CD14-positive monocyte (primary cell): ENCODE data around the gene STAMBPL1. TPM values are rescaled to one million over a fixed set of nuclear protein-coding genes. Genes with fewer than 3 reads are reported as not detected.

Source experiments
- DNase-seq, 3 donors: peaks; one replicate each; pipeline ENCODE4 v3.0.0-alpha.2; 2011 to 2022
- H2AFZ ChIP-seq: 2 replicates; pipeline ENCODE4 v1.6.0; 2012; ENCODE audit warnings: mild to moderate bottlenecking, low read depth, low read length, inconsistent platforms; ENCODE audit not compliant: insufficient read depth, poor library complexity, severe bottlenecking
- H3K27ac ChIP-seq, 2 donors: 1 replicate in 1 of 2; 2 replicates in 1 of 2; pipeline ENCODE4 v1.5.1; 2012 to 2013; ENCODE audit warnings: low read length in 2 of 2, control low read depth in 1 of 2, inconsistent platforms in 1 of 2, low read depth in 1 of 2, mild to moderate bottlenecking in 1 of 2
- H3K27me3 ChIP-seq, 2 donors: one replicate each; pipeline versions ENCODE4 v1.6.0 to v1.6.1; 2011 to 2013; ENCODE audit warnings: low read length in 2 of 2; ENCODE audit not compliant: control insufficient read depth in 2 of 2, insufficient read depth in 2 of 2
- H3K36me3 ChIP-seq, 2 donors: replicated peaks in 1 of 2; 1 replicate in 1 of 2; 2 replicates in 1 of 2; pipeline versions ENCODE4 v1.5.1 to v1.6.1; 2012 to 2013; ENCODE audit warnings: low read length in 2 of 2, control low read depth in 1 of 2, inconsistent platforms in 1 of 2, mild to moderate bottlenecking in 1 of 2; ENCODE audit not compliant: insufficient read depth in 2 of 2, control insufficient read depth in 1 of 2
- H3K4me1 ChIP-seq, 2 donors: 1 replicate in 1 of 2; 2 replicates in 1 of 2; pipeline versions ENCODE4 v1.5.1 to v1.6.1; 2012 to 2013; ENCODE audit warnings: low read length in 2 of 2, control low read depth in 1 of 2, inconsistent platforms in 1 of 2, mild to moderate bottlenecking in 1 of 2, moderate library complexity in 1 of 2; ENCODE audit not compliant: insufficient read depth in 2 of 2, control insufficient read depth in 1 of 2
- H3K4me2 ChIP-seq: replicated peaks from 2 replicates; pipeline ENCODE3; 2012; ENCODE audit warnings: low read length, moderate library complexity, mild to moderate bottlenecking; ENCODE audit not compliant: poor library complexity, severe bottlenecking; ENCODE audit errors: extremely low read depth
- H3K4me3 ChIP-seq, 3 experiments: fragments of 200-600 bp in 1 of 3; sonication (generic) in 1 of 3; replicated peaks in 1 of 3; 1 replicate in 2 of 3; 2 replicates in 1 of 3; pipeline ENCODE4 v1.5.1; 2011 to 2013; ENCODE audit warnings: low read length in 3 of 3, mild to moderate bottlenecking in 3 of 3, control low read depth in 2 of 3, low read depth in 2 of 3, inconsistent platforms in 1 of 3, moderate library complexity in 1 of 3
- H3K79me2 ChIP-seq: 2 replicates; pipeline ENCODE4 v1.6.0; 2012; ENCODE audit warnings: mild to moderate bottlenecking, control low read depth, inconsistent platforms, low read length, moderate library complexity; ENCODE audit not compliant: insufficient read depth
- H3K9ac ChIP-seq: 2 replicates; pipeline ENCODE4 v1.6.0; 2017; ENCODE audit warnings: low read length, mild to moderate bottlenecking; ENCODE audit not compliant: insufficient read depth, poor library complexity, severe bottlenecking
- H3K9me3 ChIP-seq, 2 donors: replicated peaks in 1 of 2; 1 replicate in 1 of 2; 2 replicates in 1 of 2; pipeline versions ENCODE4 v1.5.1 to v1.6.1; 2012 to 2013; ENCODE audit warnings: low read length in 2 of 2, control low read depth in 1 of 2; ENCODE audit not compliant: control insufficient read depth in 1 of 2, insufficient read depth in 1 of 2
- H4K20me1 ChIP-seq: 2 replicates; pipeline ENCODE4 v1.6.0; 2012; ENCODE audit warnings: mild to moderate bottlenecking, low read length, control low read depth, moderate library complexity; ENCODE audit not compliant: insufficient read depth
- H3K27ac Mint-ChIP-seq, 7 donors: one replicate each; pipeline ENCODE4 v1.8.0; 2020; ENCODE audit warnings: mild to moderate bottlenecking in 7 of 7, mixed read lengths in 7 of 7, moderate library complexity in 6 of 7, inconsistent platforms in 2 of 7
- H3K27me3 Mint-ChIP-seq, 3 donors: one replicate each; pipeline ENCODE4 v1.8.0; 2021 to 2022; ENCODE audit warnings: low read depth in 3 of 3, mild to moderate bottlenecking in 3 of 3, mixed read lengths in 3 of 3, moderate library complexity in 3 of 3, inconsistent platforms in 1 of 3
- H3K36me3 Mint-ChIP-seq, 2 donors: one replicate each; pipeline ENCODE4 v1.8.0; 2020; ENCODE audit warnings: mixed read lengths in 2 of 2, inconsistent platforms in 1 of 2, mild to moderate bottlenecking in 1 of 2
- H3K4me1 Mint-ChIP-seq: one replicate; pipeline ENCODE4 v1.8.0; 2020; ENCODE audit warnings: mild to moderate bottlenecking, mixed read lengths
- H3K4me3 Mint-ChIP-seq, 2 donors: one replicate each; pipeline ENCODE4 v1.8.0; 2020; ENCODE audit warnings: mild to moderate bottlenecking in 2 of 2, mixed read lengths in 2 of 2, moderate library complexity in 1 of 2
- H3K9me3 Mint-ChIP-seq, 7 donors: one replicate each; pipeline ENCODE4 v1.8.0; 2020 to 2022; ENCODE audit warnings: mixed read lengths in 7 of 7, mild to moderate bottlenecking in 6 of 7, moderate library complexity in 6 of 7, inconsistent platforms in 2 of 7
- CTCF ChIP-seq: fragments of 200-600 bp; IDR thresholded peaks from one replicate; pipeline ENCODE4 v1.8.0; 2022; ENCODE audit warnings: antibody characterized with exemption, mild to moderate bottlenecking
- WGBS: methylation state at CpG from one replicate; pipeline ENCODE4 v1.1.5; 2013; ENCODE audit warnings: missing lambda C conversion rate; ENCODE audit not compliant: insufficient coverage; 5-methylcytosine and 5-hydroxymethylcytosine counted together
- intact Hi-C, 2 donors: fragments of 100-400 bp; cut with micrococcal nuclease; formaldehyde crosslinking; loops; one replicate each; pipeline versions ENCODE4 v1.15.0 to v1.15.1; 2023
- polyA plus RNA-seq, 3 donors: library from polyadenylated mRNA; depleted of rRNA in 1 of 3; unstranded in 2 of 3; stranded (reverse) in 1 of 3; fragments of 300-500 nt in 2 of 3; fragments of >200 nt in 1 of 3; fragmentation: Illumina TruSeq in 2 of 3; gene quantifications; 1 replicate in 2 of 3; 2 replicates in 1 of 3; pipeline ENCODE4 v1.2.3, GENCODE V29; 2012 to 2021

The STAMBPL1 gene
- polyA plus RNA-seq, 3 donors, result 0.07 to 1.5 (median 0.10) TPM

- no peaks in the 10 kb centered on the region for H3K27me3 ChIP-seq
- DNase-seq, result peak in 1 of 3 donors; percentile 32
- no peaks in the 10 kb centered on the region for H3K36me3 Mint-ChIP-seq
- H3K9me3 Mint-ChIP-seq, result peaks cover 0 to 1% (median 0%) of the 10 kb centered on the region in 7 donors
- no peaks in the 10 kb centered on the region for H4K20me1 ChIP-seq
- no CpG with 5 or more reads among the region's 1 CpG for WGBS
- peaks cover 45% of the 10 kb centered on the region for H3K4me1 Mint-ChIP-seq
- no peaks in the 10 kb centered on the region for H3K79me2 ChIP-seq
- no peaks in the 10 kb centered on the region for H3K36me3 ChIP-seq
- no peak overlapping the region for H3K4me3 ChIP-seq
- H3K4me3 Mint-ChIP-seq, result no peak overlapping the region
- peak overlapping the region in 2 of 7 donors; percentile 23 to 66 for H3K27ac Mint-ChIP-seq
- intact Hi-C loops, result no loop called here
- H3K4me1 ChIP-seq, result peaks cover 28 to 48% of the 10 kb centered on the region in 2 donors
- no peak overlapping the region for H3K9ac ChIP-seq
- no peak overlapping the region for H3K4me2 ChIP-seq
- H2AFZ ChIP-seq, result no peak overlapping the region
- H3K9me3 ChIP-seq, result no peaks in the 10 kb centered on the region
- no peak for TF ChIP-seq CTCF
- H3K27ac ChIP-seq, result peak overlapping the region in 1 of 2 donors; percentile 6
- H3K27me3 Mint-ChIP-seq, result peaks cover 0 to 6% (median 1%) of the 10 kb centered on the region in 3 donors
Observed at GRCh38 chr10:88861036-88861435, 19.0 kb upstream of the STAMBPL1 start.

GRCh38 chr10:88865281-88865876 is 14.7 kb upstream of the STAMBPL1 start:
- DNase-seq, result peak; percentile 39 to 71 (median 55)
- intact Hi-C loops, result no loop called here

More at GRCh38 chr10:88865281-88865876, 14.7 kb upstream of the STAMBPL1 start:
- Histone ChIP-seq H2AFZ (no peak overlapping the region), H3K79me2 (no peaks in the 10 kb centered on the region), H3K27ac (no peak overlapping the region), H3K9me3 (no peaks in the 10 kb centered on the region), H3K4me1 (peaks cover 14 to 20% of the 10 kb centered on the region in 2 donors), H4K20me1 (no peaks in the 10 kb centered on the region), H3K27me3 (no peaks in the 10 kb centered on the region), H3K9ac (no peak overlapping the region), H3K4me3 (no peak overlapping the region), H3K36me3 (no peaks in the 10 kb centered on the region), H3K4me2 (no peak overlapping the region)
- Mint-ChIP-seq H3K4me3 (no peak overlapping the region), H3K36me3 (no peaks in the 10 kb centered on the region), H3K9me3 (peaks cover 0 to 1% (median 0%) of the 10 kb centered on the region in 7 donors), H3K4me1 (peaks cover 19% of the 10 kb centered on the region), H3K27ac (peak overlapping the region in 1 of 7 donors; percentile 40), H3K27me3 (peaks cover 0 to 1% (median 0%) of the 10 kb centered on the region in 3 donors)
- TF ChIP-seq CTCF, result peak; percentile 66
- no CpG with 5 or more reads among the region's 4 CpGs for WGBS
